Fibroblast of skin of scalp (primary cell): Measurements from ENCODE around the gene TMUB1.

ENCODE experiments used
- DNase-seq: peaks from one replicate; pipeline ENCODE4 v3.0.0-alpha.2; 2013

Gene TMUB1

GRCh38 chr7:151068069-151068773, 15.1 kb downstream of the TMUB1 start:
- no peak for DNase-seq

- DNase-seq, result no peak
Observed at GRCh38 chr7:151066273-151066974, 16.9 kb downstream of the TMUB1 start.

- DNase-seq, result no peak
Observed at GRCh38 chr7:151065516-151065915, 17.8 kb downstream of the TMUB1 start.

- no peak for DNase-seq
Observed at GRCh38 chr7:151064993-151065392, 18.3 kb downstream of the TMUB1 start.

DNA sequence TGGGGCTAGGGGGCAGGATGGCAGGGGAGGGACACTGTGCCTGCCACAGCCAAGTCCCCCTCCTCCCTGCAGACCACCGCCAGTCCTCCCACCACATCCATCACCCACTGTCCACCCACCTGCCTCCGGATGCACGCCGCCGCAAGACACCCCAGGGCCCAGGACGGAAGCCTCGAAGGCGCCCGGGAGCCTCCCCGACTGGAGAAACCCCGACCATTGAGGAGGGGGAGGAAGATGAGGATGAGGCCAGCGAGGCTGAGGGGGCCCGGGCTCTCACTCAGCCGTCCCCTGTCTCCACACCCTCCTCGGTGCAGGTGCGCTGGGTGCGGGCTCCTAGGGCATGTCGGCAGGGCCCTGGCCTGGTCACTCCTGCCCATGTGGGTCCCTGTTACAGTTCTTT, 18.8 kb downstream of the TMUB1 start:
- DNase-seq, result no peak

DNA sequence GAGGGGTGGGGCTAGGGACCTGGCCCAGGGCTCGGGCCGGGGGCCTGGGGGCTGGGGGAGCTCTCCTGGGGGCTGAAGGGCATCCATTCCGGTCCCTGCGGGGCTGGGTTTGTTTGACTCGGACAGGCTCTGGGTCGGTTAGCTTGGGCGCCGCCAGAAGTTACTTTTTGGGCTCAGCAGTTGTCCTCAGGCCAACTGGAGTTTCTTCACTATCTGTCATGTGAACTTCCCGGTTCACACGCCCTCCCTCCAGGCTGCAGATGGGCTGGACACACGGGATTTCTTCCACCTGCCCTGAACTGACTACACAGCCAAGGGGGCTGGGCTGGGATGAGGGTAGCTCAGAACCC, 20.1 kb downstream of the TMUB1 start:
- DNase-seq, result no peak

DNA sequence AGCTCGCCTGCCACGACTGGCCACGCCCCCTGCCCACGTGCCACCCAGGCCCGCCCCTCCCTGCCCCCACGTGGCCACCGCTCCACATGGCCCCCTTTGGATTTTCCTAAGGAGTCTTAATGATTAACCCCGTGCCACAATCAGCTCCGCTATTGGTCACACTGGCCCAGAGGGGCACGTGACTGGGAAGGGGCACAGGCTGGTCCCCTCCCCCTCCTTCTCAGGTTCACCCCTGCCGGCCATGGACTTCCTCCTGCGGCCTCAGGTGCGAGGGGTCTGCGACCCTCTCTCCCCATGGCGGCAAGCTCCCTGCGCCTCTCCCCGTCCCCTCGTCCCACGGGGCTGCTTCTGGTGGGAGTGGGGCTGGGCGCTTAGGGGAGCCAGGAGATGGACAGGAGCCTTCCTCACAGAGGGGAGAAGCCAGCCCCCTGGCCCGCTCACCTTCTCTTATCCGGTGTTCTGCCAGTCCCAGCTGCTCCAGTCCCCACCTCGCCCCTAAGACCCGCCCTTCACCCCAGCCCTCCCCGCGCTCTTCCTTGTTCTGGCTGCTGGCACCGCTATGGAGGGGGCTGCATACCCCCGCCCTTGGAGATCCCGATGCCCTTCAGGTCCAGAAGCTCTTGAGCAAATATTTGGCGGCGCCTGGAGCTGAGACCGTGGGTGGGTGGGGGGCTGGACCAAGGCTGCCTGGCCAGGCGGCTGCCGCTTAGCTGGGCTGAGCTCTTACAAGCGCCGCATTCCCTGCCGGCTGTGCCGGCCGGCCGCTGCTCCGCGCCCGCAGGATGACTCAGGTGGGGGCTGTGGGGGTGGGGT, 20.7 kb downstream of the TMUB1 start:
- no peak for DNase-seq

DNA sequence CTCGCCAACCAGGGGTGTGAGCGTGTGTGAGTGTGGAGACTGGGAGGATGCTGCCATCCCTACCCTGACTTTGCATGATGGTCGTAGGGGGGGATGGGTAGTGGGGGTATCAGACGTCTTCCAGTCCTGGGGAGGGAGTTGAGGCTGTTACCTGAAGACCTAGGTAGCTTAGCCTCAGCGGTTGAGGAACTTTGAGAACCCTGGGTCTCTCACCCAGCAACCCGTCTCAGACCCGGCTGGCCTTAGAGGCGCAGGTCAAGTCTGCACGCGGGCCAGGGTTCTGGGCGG, 21.2 kb downstream of the TMUB1 start:
- DNase-seq, result no peak

DNA sequence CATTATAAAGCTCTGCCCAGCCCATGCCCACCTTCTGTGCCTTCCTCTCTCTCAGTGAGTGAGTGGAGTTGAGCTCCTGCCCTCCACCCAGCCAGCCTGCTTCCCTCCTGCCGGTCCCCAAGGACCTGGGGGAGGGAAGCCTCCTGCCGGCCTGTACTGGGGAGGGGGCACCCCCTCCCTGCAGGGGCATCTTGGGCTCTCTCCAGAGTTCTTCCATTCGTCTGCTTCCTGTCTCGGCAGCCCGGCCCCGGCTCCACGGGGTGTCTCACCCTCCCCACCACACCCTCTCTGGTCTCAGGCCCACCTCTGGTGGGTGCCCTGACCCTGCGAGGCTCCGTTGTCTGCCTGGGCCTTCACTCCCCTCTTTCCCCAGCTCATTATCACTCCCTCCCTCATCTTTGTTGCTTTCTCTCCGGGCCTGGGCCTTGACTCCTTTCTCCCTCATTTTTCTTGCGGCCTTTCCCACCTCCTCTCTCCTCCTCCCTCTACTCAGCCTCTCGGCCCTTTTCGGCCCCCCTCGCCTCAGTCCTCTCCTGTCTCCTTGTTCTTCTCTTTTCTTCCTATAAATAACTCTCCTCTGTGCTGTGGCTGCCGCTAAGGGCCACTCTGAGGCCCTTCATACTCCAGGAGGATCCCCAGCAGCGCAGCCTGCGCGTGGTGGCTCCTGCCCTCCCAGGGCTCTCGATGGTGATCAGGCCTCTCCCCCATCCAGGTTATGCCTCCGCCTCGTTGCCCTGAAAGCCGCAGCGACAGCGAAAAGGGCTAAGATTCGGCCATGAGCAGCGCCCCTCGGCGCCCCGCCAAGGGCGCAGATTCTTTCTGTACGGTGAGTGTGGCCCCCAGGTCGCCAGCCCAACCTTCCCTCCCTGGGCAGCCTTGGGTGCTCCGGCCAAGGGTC, 21.8 kb downstream of the TMUB1 start:
- DNase-seq, result peak; percentile 56

DNA sequence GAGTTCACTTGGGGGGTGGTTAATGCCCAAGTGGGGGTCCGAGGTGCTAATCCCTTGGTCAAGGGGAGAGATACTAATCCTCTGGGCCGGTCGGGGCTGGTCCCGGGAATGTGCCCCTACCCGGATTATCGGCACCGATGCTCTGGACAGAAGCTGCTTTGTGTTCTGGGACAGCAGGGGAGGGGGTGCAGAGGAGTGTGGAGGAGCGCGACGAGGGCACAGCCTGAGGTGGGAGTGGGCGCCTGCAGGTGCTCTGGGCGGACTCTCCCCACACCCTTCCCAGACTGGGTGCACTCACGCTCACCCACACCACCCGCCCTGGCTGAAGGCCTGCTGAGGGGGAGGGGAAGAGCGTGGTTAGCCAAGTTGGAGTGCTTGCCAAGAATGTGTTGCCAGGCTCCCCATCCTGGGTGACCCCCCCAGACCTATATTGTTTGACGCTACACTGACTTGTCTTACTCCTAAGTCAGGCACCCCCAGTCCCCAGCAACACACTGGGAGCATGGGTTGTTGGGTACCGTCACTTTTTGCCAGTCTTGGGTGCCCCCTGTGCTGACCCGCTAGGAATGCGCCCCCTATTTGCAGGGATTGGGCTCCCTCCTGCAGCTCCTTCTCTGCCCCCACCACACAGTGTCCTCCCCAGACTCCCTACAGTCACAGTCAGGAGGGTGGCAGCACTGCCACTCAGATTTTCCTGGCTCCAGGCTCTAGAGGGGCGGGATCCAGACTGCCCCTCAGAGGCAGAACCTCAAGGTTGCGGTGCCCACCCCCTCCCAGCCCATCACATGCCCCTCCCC, 22.7 kb downstream of the TMUB1 start:
- peak; percentile 52 for DNase-seq

GRCh38 chr7:151060113-151060415, 23.2 kb downstream of the TMUB1 start:
- DNase-seq, result no peak

DNA sequence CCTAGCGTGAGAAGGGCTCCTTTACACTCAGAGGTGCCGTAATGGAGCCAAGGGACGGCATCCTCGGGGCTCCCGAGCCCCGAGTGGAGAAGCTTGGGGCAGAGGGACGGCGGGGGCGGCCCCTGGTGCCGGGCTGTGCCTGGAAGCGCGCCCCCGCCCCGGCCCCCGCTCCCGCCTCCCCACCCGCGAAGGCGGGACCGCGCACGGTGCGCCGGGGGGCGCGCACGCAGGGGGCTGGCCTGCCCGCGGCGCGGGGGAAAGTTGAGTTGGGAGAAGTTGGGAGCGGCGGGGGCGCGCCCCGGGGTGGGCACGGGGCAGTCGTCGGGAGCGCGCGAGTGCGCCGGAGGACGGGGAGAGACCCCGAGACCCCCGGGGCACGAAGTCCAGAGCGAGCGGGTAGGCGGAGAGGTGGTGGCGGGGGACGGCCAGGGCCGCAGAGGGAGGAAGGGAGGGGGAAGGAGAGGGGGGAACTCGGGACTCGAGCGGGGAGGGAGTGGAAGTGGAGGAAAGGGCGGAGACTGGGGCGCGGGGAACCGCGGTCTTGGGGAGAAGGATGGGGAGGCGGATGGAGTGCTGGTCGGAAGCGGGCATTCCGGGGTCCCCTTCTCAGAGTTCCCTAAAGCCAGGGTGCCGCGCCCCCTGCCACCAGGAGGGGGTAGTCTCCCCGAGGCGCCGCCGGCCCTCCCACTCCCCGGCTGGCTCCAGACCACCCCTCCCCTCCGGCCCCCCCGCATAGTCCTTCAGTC, 23.8 kb downstream of the TMUB1 start, which contains the start of gene SLC4A2:
Gene SLC4A2, plus strand, starts transcription at position 223 of the 746 bp plus-strand sequence. CDS start 2,399 bp downstream, outside the sequence.
- peak; percentile 83 for DNase-seq

GRCh38 chr7:151058781-151059366, 24.4 kb downstream of the TMUB1 start:
- DNase-seq, result no peak

DNA sequence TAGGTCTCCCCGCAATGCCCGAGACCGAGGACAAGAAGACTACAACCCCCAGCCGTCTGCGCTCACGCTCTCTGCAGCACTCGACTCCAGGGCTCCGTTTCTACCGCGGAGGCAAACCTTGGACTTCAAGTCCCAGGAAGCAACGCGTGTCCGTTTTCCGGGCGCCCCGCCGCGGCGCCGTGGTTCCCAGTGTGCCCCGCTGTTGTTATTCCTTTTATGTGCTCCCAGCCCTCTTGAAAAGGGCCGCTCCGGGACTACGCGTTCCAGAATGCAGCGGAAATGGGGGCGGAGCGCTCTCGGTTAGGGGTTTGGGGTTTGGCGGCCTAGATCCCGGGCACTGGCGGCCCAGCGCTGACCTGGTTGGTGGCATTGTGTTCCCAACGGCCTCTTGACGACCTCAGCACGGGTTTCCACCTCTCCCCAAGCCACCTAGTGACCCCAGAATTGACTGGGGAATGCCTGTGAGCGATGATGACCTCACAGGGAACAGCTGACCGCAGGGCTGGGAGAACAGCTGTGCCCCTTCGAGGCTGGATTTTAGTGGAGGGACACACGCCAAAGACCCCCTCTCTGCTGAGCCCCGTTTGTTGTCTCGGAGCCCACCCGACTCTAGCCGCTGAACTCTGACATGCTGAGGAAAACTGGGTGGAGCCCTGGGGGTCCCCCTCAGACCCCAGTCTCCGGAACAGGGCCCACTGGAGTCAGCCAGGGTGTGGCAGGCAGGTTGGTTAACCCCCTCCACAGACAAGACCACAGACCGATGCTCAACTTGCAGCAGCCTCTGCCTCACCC, 25.1 kb downstream of the TMUB1 start:
- DNase-seq, result peak; percentile 100

DNA sequence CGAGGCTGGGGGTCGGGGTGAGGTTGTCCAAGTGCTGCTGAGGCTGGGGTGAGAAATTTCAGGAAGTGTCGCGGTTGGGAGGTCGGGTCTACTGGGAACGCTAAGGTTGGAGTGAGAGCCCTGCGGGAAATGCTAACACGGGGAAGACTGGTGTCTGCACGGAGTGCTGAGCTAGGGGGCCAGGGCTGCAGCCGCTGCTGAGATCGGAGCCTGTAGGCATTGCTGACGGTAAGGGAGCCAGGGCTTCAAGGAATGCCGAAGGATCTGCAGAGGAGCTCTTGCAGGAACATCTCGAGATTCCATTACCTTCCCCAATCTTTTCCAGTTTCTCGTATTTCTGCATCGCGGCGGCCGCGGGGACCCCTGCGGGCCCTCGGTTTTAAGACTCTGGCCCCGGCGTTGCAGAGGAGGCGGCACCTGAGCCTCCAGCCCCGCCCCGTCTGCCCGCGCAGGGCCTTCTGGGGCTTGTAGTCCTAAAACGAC, 25.7 kb downstream of the TMUB1 start, which contains the start of gene CDK5:
Gene CDK5, minus strand, starts transcription at position 392 of the 483 bp plus-strand sequence. Its CDS starts 49 bp downstream, at position 343.
- no peak for DNase-seq

DNA sequence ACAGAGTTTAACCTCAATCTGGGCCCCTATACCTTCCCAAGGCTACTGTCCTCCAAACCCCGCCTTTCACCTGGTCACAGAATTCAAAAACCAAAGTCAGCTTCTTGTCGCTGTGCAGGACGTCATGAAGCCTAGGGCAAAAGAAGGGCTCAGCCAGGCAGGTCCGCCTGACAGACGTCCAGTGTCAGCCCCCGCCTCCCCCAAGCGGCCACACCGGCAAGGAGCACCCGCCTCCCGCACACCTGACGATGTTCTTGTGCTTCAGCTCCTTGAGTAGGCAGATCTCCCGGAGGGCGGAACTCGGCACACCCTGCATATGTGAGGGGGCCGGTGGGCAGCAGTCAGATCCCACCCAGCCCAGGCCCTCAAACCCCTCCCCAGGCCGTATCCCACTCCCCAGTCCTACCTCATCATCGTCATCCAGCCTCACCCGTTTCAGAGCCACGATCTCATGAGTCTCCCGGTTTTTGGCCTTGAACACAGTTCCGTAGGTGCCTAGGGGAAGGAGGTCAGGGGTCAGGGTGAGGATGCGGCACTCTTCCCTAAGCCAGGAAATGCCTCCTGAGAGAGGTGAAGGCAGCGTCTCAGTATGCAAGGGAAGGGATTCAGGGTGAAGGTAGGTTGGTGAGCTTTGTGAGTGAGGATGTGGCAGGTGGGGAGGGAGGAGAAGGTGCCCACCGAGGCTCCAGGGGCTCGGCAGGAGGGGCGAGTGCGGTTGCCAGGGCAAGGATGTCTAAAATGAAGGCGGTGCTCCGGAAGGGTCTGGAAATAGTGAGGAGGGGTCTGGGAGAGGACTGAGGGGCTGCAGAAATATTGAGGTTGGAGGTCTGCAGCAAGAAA, 26.4 kb downstream of the TMUB1 start:
- DNase-seq, result no peak

DNA sequence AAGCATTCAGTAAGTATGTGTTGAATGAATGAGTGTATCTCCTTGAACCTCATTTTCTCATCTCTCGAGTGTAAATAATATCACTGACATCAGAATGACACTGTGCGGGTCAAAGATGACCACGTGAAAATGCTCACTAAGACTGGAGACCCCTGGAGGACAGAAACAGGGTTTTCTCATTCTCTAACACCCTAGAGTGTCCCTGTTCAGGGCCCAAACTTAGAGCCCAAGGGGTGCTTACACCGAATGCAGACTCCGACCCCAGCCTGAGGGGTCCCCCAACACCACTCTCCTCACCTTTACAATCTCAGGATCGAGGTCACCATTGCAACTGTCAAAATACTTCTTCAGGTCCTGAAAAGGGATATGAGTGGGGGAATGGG, 27.0 kb downstream of the TMUB1 start:
- no peak for DNase-seq

DNA sequence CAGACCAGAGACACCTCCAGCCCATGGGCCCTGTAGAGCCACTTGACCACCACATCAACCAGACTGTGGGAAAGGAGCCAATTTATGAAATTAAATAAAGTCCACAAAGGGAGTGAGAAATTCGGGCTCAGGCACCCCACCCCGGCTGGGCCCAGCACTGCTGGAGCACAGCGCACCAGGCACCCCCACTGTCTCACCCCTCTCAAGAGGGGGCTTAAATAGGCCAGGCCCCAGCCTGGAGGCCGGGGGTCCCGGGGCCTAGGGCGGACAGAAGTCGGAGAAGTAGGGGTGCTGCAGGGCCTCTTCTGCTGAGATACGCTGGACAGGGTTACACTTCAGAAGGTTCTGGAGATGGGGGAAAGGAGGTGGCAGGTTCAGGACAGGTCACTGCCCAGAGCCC, 29.5 kb downstream of the TMUB1 start:
- DNase-seq, result no peak

DNA sequence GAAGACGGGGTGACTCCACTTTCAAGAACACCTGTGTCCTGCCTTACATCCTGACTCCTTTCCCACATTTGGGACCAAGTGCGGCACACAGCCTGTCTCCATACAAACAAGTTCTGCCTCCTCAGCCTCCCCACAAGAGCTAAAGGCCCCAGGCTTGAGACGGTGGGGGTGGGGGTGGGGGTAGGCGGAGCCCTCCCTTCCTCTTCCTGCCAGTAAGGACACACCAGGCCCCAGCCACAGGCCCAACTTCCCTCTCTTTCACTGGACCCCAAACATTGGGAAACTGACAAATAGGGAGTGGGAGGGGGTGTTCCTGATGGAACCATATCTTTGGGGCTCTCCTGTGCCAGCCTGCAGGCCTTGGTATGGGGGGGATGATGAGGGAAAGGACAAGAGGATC, 30.2 kb downstream of the TMUB1 start:
- DNase-seq, result no peak
